ENCODE results near the gene LGR5. TPM values are rescaled to one million over a fixed set of nuclear protein-coding genes. Genes with fewer than 3 reads are reported as not detected.
"Not testable (repeated sequence)": the region's sequence is repeated elsewhere in the genome, so short reads cannot be mapped to it uniquely, and the experiment has no call there.

Gene LGR5
- polyA plus RNA-seq, 1 donor: 4.5 TPM

GRCh38 chr12:71474791-71475190, 35.2 kb downstream of the LGR5 start:
- DNase-seq (ENCODE audit: low read depth): no peak

- peak; percentile 16 for DNase-seq (ENCODE audit: low read depth)
Observed at GRCh38 chr12:71475280-71475679, 35.7 kb downstream of the LGR5 start.

GRCh38 chr12:71476513-71476912, 36.9 kb downstream of the LGR5 start:
- no peak for DNase-seq (ENCODE audit: low read depth)

GRCh38 chr12:71477609-71478008, 38.0 kb downstream of the LGR5 start:
- DNase-seq (ENCODE audit: low read depth): no peak

- no peak for DNase-seq (ENCODE audit: low read depth)
Observed at GRCh38 chr12:71478270-71478669, 38.7 kb downstream of the LGR5 start.

- no peak for DNase-seq (ENCODE audit: low read depth)
Observed at GRCh38 chr12:71484272-71484905, 44.8 kb downstream of the LGR5 start.

GRCh38 chr12:71490844-71491243, 51.2 kb downstream of the LGR5 start:
- DNase-seq (ENCODE audit: low read depth): not testable (repeated sequence)

- no peak for DNase-seq (ENCODE audit: low read depth)
Observed at GRCh38 chr12:71492604-71493003, 53.0 kb downstream of the LGR5 start.

- DNase-seq (ENCODE audit: low read depth): no peak
Observed at GRCh38 chr12:71499834-71500233, 60.2 kb downstream of the LGR5 start.

GRCh38 chr12:71503579-71504391, 64.2 kb downstream of the LGR5 start:
- DNase-seq (ENCODE audit: low read depth): no peak

GRCh38 chr12:71504476-71504875, 64.9 kb downstream of the LGR5 start:
- DNase-seq (ENCODE audit: low read depth): peak; percentile 26

- no peak for DNase-seq (ENCODE audit: low read depth)
Observed at GRCh38 chr12:71509705-71510104, 70.1 kb downstream of the LGR5 start.

- no peak for DNase-seq (ENCODE audit: low read depth)
Observed at GRCh38 chr12:71517145-71517846, 77.7 kb downstream of the LGR5 start.

- no peak for DNase-seq (ENCODE audit: low read depth)
Observed at GRCh38 chr12:71521125-71521524, 81.5 kb downstream of the LGR5 start.

- no peak for DNase-seq (ENCODE audit: low read depth)
Observed at GRCh38 chr12:71524626-71525025, 85.0 kb downstream of the LGR5 start.

- DNase-seq (ENCODE audit: low read depth): no peak
Observed at GRCh38 chr12:71533703-71534102, 94.1 kb downstream of the LGR5 start.

- no peak for DNase-seq (ENCODE audit: low read depth)
Observed at GRCh38 chr12:71536279-71536938, 96.8 kb downstream of the LGR5 start.

- DNase-seq (ENCODE audit: low read depth): no peak
Observed at GRCh38 chr12:71536939-71537622, 97.5 kb downstream of the LGR5 start.

- no peak for DNase-seq (ENCODE audit: low read depth)
Observed at GRCh38 chr12:71538807-71539206, 99.2 kb downstream of the LGR5 start.

GRCh38 chr12:71541583-71541982, 102.0 kb downstream of the LGR5 start:
- DNase-seq (ENCODE audit: low read depth): no peak

- no peak for DNase-seq (ENCODE audit: low read depth)
Observed at GRCh38 chr12:71546322-71546861, 106.8 kb downstream of the LGR5 start.
